ENCODE measurements around the gene KLHL35. TPM values are rescaled to one million over a fixed set of nuclear protein-coding genes. Genes with fewer than 3 reads are reported as not detected.

KLHL35 gene
- total and polyA plus RNA-seq, 2 of the 4 experiments (the other 2 are of a cell fraction), result 1.6 to 3.3 TPM

GRCh38 chr11:75449776-75450175, 16.8 kb upstream of the KLHL35 start:
- BruUV-seq (replicated peaks), result no TSS peak
- TF ChIP-seq CHD1 (IDR thresholded peaks at IDR 0.05; ENCODE audit: low read depth, low read length), result no peak
- H2BK5ac ChIP-seq (ENCODE audit: low read depth, low read length, poor library complexity, severe bottlenecking), result no peak overlapping the region
- no peak overlapping the region for H3K14ac ChIP-seq (replicated peaks; ENCODE audit: low read depth, low read length)
- H3K56ac ChIP-seq (ENCODE audit: extremely low read depth, insufficient read depth, low read length), result no peak overlapping the region
- H3K9me3 ChIP-seq (ENCODE audit: control insufficient read depth, insufficient read depth, low read length), result no peaks in the 10 kb centered on the region
- no peaks in the 10 kb centered on the region for H3K36me3 ChIP-seq (ENCODE audit: control insufficient read depth, insufficient read depth, low read length)
- no peak for ATAC-seq (ENCODE audit: low read depth)
- in situ Hi-C loops (cut with MboI; ENCODE audit: low sequenced_read_pairs), result loop anchor here (5.0 kb wide), 1 partner anchor 83 kb away; no protein-coding TSS in a partner anchor
- no peak overlapping the region for H3K23ac ChIP-seq (ENCODE audit: low read depth, low read length)
- H4K20me1 ChIP-seq (ENCODE audit: insufficient read depth, low read length), result no peaks in the 10 kb centered on the region
- no peak overlapping the region for H4K8ac ChIP-seq (ENCODE audit: low read depth in 2 of 2, low read length in 2 of 2)
- H4K5ac ChIP-seq (ENCODE audit: low read depth, low read length), result no peak overlapping the region
- DNase-seq, result no peak
- H2AFZ ChIP-seq (replicated peaks; ENCODE audit: low read length, poor library complexity), result no peak overlapping the region
- no peak overlapping the region for H3K18ac ChIP-seq (ENCODE audit: low read depth, low read length)
- H2BK15ac ChIP-seq (ENCODE audit: low read depth, low read length), result no peak overlapping the region
- no peak overlapping the region for H3K27ac ChIP-seq (ENCODE audit: insufficient read depth, low read length)
- no peak overlapping the region for H3K4me3 ChIP-seq (ENCODE audit: insufficient read depth, low read depth, low read length)
- H2AK9ac ChIP-seq (replicated peaks; ENCODE audit: low read depth, low read length, poor library complexity), result no peak overlapping the region
- dilution Hi-C loops (cut with HindIII; ENCODE audit: low sequenced_read_pairs, unreplicated experiment), result no loop called here
- H3K4ac ChIP-seq (ENCODE audit: low read depth, low read length), result no peak overlapping the region
- H3K9ac ChIP-seq (ENCODE audit: low read depth, low read length), result no peak overlapping the region
- 87% methylated on average over 6 of the region's 11 CpGs; no CpG with 5 or more reads in 1 of the 2 experiments for WGBS, 2 experiments (ENCODE audit: extremely low coverage in 2 of 2, insufficient read length in 1 of 2)
- H3K9me1 ChIP-seq (ENCODE audit: insufficient read depth, low read length), result no peaks in the 10 kb centered on the region
- no peak overlapping the region for H2BK20ac ChIP-seq (ENCODE audit: low read depth, low read length)
- POLR2A ChIA-PET (ENCODE audit: unreplicated experiment), result no interaction called here
- no peak overlapping the region for H4K91ac ChIP-seq (ENCODE audit: insufficient read depth, low read depth, low read length)
- peaks cover 5% of the 10 kb centered on the region for H3K4me1 ChIP-seq (ENCODE audit: control insufficient read depth, insufficient read depth, low read length)
- CTCF ChIA-PET, result no interaction called here
- intact Hi-C loops (cut with micrococcal nuclease), result loop anchor here (5.0 kb wide), 2 partner anchors 48 to 418 kb away; no protein-coding TSS in a partner anchor
- no peak overlapping the region for H2BK120ac ChIP-seq (ENCODE audit: low read depth, low read length)
- no peak overlapping the region for H3K4me2 ChIP-seq (ENCODE audit: low read depth, low read length)
- no peaks in the 10 kb centered on the region for H3K79me1 ChIP-seq (ENCODE audit: low read depth in 1 of 2, low read length in 2 of 2)
- H2AK5ac ChIP-seq (ENCODE audit: low read depth, low read length), result no peak overlapping the region
- H3K27me3 ChIP-seq (ENCODE audit: control insufficient read depth, insufficient read depth, low read length), result no peaks in the 10 kb centered on the region

All from IMR-90 (cell line).